ENCODE data around the gene NOS1.

NOS1 gene

GRCh38 chr12:117363953-117364486, 2.6 kb upstream of the NOS1 start:
- no peak overlapping the region for H3K4me3 ChIP-seq (ENCODE audit: low read depth, low read length)

GRCh38 chr12:117363056-117363662, 1.7 kb upstream of the NOS1 start:
- H3K4me3 ChIP-seq (ENCODE audit: low read depth, low read length) = no peak overlapping the region

- H3K4me3 ChIP-seq (ENCODE audit: low read depth, low read length) = no peak overlapping the region
Measured at GRCh38 chr12:117362391-117362790, 965 bp upstream of the NOS1 start.

- no peak overlapping the region for H3K4me3 ChIP-seq (ENCODE audit: low read depth, low read length)
Measured at GRCh38 chr12:117361905-117362304, 479 bp upstream of the NOS1 start.

- peak overlapping the region; percentile 88 for H3K4me3 ChIP-seq (ENCODE audit: low read depth, low read length)
Measured at GRCh38 chr12:117360551-117361346, 677 bp downstream of the NOS1 start.

- peak overlapping the region; percentile 88 for H3K4me3 ChIP-seq (ENCODE audit: low read depth, low read length)
Measured at GRCh38 chr12:117360222-117360550, 1.2 kb downstream of the NOS1 start.

- H3K4me3 ChIP-seq (ENCODE audit: low read depth, low read length) = no peak overlapping the region
Measured at GRCh38 chr12:117359029-117359845, 2.2 kb downstream of the NOS1 start.

- H3K4me3 ChIP-seq (ENCODE audit: low read depth, low read length) = no peak overlapping the region
Measured at GRCh38 chr12:117356048-117356447, 5.4 kb downstream of the NOS1 start.

GRCh38 chr12:117352883-117353282, 8.5 kb downstream of the NOS1 start:
- no peak overlapping the region for H3K4me3 ChIP-seq (ENCODE audit: low read depth, low read length)

GRCh38 chr12:117352206-117352605, 9.2 kb downstream of the NOS1 start:
- H3K4me3 ChIP-seq (ENCODE audit: low read depth, low read length) = no peak overlapping the region

GRCh38 chr12:117350140-117350539, 11.3 kb downstream of the NOS1 start:
- no peak overlapping the region for H3K4me3 ChIP-seq (ENCODE audit: low read depth, low read length)

- no peak overlapping the region for H3K4me3 ChIP-seq (ENCODE audit: low read depth, low read length)
Measured at GRCh38 chr12:117347588-117347987, 13.8 kb downstream of the NOS1 start.

- no peak overlapping the region for H3K4me3 ChIP-seq (ENCODE audit: low read depth, low read length)
Measured at GRCh38 chr12:117344716-117345115, 16.7 kb downstream of the NOS1 start.

GRCh38 chr12:117343849-117344248, 17.6 kb downstream of the NOS1 start:
- no peak overlapping the region for H3K4me3 ChIP-seq (ENCODE audit: low read depth, low read length)

- H3K4me3 ChIP-seq (ENCODE audit: low read depth, low read length) = no peak overlapping the region
Measured at GRCh38 chr12:117343296-117343695, 18.1 kb downstream of the NOS1 start.

GRCh38 chr12:117342682-117343081, 18.7 kb downstream of the NOS1 start:
- no peak overlapping the region for H3K4me3 ChIP-seq (ENCODE audit: low read depth, low read length)

GRCh38 chr12:117342247-117342646, 19.2 kb downstream of the NOS1 start:
- no peak overlapping the region for H3K4me3 ChIP-seq (ENCODE audit: low read depth, low read length)

GRCh38 chr12:117339104-117339503, 22.3 kb downstream of the NOS1 start:
- no peak overlapping the region for H3K4me3 ChIP-seq (ENCODE audit: low read depth, low read length)

- H3K4me3 ChIP-seq (ENCODE audit: low read depth, low read length) = no peak overlapping the region
Measured at GRCh38 chr12:117334855-117335587, 26.4 kb downstream of the NOS1 start.

GRCh38 chr12:117334051-117334450, 27.4 kb downstream of the NOS1 start:
- H3K4me3 ChIP-seq (ENCODE audit: low read depth, low read length) = no peak overlapping the region

- no peak overlapping the region for H3K4me3 ChIP-seq (ENCODE audit: low read depth, low read length)
Measured at GRCh38 chr12:117333331-117333881, 28.0 kb downstream of the NOS1 start.
